Mesodermal cell (in vitro differentiated cells): ENCODE data around the gene ATP6V1B1.
A peak's percentile ranks its signal among the peaks of the same experiment; 100 is the strongest.

Experiments used
- H3K27ac ChIP-seq: 2 replicates; pipeline ENCODE4 v1.7.0; 2013; ENCODE audit warnings: mild to moderate bottlenecking, low read depth, low read length, moderate library complexity; ENCODE audit not compliant: severe bottlenecking
- H3K36me3 ChIP-seq: 2 replicates; pipeline ENCODE4 v1.7.1; 2013; ENCODE audit warnings: mild to moderate bottlenecking, low read length, moderate library complexity; ENCODE audit not compliant: control insufficient read depth, insufficient read depth
- H3K4me1 ChIP-seq: one replicate; pipeline ENCODE4 v1.7.1; 2013; ENCODE audit warnings: mild to moderate bottlenecking, low read length; ENCODE audit not compliant: insufficient read depth, control insufficient read depth, poor library complexity, severe bottlenecking
- H3K4me3 ChIP-seq: 2 replicates; pipeline ENCODE4 v1.7.0; 2013; ENCODE audit warnings: low read length, control low read depth, mild to moderate bottlenecking; ENCODE audit not compliant: insufficient read depth, poor library complexity, severe bottlenecking; ENCODE audit errors: extremely low read depth
- H3K9me3 ChIP-seq: 2 replicates; pipeline ENCODE4 v1.7.1; 2013; ENCODE audit warnings: mild to moderate bottlenecking, low read length, moderate library complexity; ENCODE audit not compliant: control insufficient read depth
- whole genome bisulfite sequencing, 2 experiments: methylation state at CpG; one replicate each; pipeline ENCODE4 v1.1.5; 2013; ENCODE audit warnings: missing lambda C conversion rate in 2 of 2; ENCODE audit not compliant: insufficient coverage in 2 of 2; 5-methylcytosine and 5-hydroxymethylcytosine counted together

ATP6V1B1 gene

DNA sequence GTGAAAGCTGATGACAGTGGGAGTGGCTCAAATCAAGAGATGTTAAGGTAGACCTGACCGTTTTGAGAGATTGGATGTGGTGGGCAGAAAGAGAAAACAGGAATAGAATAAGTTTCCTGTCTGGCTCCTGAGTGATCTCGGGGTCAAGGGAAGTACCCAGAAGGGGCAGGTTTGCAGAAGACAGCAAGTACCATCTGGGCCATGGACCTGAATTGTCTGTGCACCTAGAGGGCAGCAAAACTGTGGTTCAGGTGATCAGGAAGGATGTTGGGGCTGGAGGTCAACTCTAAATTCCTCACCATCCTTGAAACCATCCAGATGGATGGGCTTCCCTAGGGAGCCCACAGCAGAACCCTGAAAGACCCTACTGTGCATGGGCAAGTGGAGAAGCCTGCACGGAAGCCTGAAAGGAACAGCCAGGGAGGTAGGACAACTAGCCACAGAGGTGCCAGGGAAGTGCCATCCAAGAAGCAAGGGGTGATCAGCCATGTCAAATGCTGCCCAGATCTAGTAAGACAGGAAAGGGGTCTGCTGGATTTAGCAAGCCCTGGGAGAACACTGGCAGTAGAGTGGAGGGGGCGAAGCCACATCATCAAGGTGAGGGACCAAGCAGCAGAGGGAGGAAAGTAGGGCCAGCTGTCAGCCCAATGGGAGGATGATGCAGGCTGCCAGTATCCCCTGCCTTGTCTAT lies 50.9 kb downstream of the ATP6V1B1 start:
- 93 to 96% methylated on average over 4 of the region's 4 CpGs for WGBS, 2 experiments
- Histone ChIP-seq H3K27ac (no peak overlapping the region), H3K9me3 (no peaks in the 10 kb centered on the region), H3K4me1 (no peaks in the 10 kb centered on the region), H3K4me3 (no peak overlapping the region), H3K36me3 (peaks cover 55% of the 10 kb centered on the region)

DNA sequence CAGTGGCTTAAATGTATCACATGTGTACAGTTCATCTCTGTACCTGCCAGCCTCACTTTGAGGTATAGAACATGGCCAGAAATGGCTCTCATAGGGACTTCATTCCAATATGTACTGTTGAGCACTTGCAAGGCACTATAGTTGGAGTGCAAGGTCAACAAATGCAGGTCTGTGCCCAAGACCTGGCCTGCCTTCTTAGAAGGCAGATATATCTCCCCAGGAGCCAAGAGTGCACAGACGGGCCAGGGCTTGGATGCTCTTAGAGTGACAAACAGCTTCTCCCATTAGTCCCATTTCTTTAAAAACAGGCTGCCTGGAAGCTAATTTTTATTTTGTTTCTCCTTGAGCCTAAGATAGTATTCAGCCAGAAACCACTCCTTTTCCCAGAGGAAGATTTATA lies 51.7 kb downstream of the ATP6V1B1 start:
- Histone ChIP-seq H3K4me1 (no peaks in the 10 kb centered on the region), H3K36me3 (peaks cover 58% of the 10 kb centered on the region)
- WGBS, 2 experiments, result 0% methylated on average over 1 of the region's 1 CpG

DNA sequence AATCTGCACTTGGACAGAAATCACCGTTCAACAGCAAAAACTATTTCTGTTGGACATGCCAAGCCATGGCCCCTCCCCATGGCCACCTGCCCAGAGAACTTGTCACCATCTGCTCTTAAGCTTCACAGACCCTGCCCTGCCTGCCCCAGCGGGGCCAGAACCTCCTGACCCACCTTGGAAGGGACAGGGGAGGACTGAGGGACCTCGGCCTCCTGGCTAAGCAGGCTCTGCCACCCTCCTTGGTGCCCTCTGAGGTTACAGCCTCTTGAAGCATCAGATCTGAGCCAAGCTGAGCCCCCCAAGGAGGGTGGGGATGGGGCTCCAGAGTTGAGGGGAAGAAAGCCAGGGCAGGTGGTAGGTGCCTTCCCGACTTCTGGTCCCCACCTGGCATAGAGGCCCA lies 52.5 kb downstream of the ATP6V1B1 start:
- Histone ChIP-seq H3K4me1 (no peaks in the 10 kb centered on the region), H3K9me3 (no peaks in the 10 kb centered on the region), H3K27ac (no peak overlapping the region), H3K36me3 (peaks cover 62% of the 10 kb centered on the region), H3K4me3 (no peak overlapping the region)
- 83 to 95% methylated on average over 2 of the region's 4 CpGs for whole genome bisulfite sequencing, 2 experiments

More for the DNA sequence above, 51.7 kb downstream of the ATP6V1B1 start:
- Histone ChIP-seq H3K4me3 (no peak overlapping the region), H3K27ac (no peak overlapping the region), H3K9me3 (no peaks in the 10 kb centered on the region)

DNA sequence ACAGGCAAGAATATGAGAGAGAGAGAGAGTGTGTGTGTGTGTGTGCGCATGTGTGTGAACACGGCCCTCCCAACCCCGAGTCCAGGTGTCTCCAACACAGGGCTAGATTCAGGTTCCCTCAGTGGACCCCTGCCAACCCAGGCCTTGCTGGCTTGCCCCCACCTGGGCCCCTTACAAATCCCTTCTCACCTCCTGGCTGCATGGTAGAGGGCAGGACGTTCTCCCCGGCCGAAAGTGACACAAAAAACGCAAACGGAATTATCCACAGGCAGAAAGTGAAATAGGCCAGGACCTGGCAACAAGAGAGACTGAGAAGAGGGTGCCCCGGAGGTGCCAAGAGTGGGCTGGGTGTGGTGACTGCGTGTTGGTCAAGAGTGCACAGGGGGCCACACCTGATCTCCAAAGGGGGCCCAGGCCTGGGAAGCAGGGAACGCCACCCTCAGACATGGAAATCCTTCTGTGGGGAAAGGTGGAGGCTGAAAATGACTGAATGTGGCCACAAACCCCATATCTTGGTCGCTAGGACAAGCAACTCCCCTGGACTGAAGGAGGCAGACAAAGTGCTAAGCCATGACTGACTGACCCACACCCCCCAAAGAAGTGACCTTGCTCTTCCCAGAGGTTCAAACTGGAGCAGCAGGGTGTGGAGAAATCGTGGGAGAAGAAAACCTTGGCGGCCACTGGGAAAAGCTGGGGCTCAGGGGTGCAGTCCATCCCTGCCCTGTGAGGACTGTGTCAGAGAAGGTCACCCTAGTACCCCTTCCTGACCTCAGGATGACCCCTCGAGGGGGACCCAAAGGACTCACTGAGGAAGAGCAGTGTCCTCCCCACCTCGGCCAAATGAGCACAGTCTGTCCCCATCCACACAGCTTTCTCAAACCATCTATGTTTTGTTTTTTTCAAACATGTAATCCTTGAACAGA lies 53.3 kb downstream of the ATP6V1B1 start:
- H3K4me3 ChIP-seq, result no peak overlapping the region
- WGBS, 2 experiments, result 83 to 87% methylated on average over 8 to 9 of the region's 16 CpGs
- H3K27ac ChIP-seq, result no peak overlapping the region
- peaks cover 66% of the 10 kb centered on the region for H3K36me3 ChIP-seq
- no peaks in the 10 kb centered on the region for H3K4me1 ChIP-seq
- H3K9me3 ChIP-seq, result no peaks in the 10 kb centered on the region

DNA sequence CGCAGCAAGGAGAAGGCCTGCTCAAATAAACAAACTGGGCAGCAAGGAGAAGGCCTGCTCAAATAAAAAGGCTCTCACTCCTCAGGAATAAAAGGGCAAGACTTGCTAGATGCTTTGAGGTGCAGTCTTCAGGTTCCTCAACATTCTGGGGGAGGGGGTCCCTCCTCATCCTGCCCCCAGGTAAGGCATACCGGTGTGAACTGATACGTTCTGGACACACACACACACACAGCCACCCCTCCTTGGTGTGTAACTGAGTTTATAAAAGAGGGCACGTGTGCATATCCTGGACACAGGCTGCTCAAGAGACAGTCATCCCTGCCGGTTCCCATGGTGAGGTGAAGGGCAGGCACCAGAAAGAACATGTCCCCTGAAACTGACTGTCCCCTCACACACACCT lies 54.5 kb downstream of the ATP6V1B1 start:
- 100% methylated on average over 2 of the region's 5 CpGs; no CpG with 5 or more reads in 1 of the 2 experiments for WGBS, 2 experiments

DNA sequence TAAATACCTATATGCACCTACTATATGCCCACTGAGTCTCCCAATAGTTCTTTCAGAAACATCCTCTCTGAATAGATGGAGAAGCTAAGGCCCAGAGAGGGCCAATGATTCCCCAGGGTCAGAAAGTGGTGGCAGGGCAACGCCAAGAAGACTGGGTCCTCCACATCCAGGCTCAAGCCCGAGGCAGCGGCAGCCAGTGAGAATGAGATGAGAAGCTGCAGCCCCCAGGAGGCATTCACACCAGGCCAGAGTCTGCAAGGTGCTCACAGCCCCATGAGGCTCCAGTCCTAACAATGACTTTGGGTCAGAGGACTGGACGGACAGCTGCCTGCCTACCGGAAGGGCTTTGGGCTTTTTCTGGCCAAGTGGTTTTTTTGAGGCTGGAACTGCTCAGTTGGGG lies 55.4 kb downstream of the ATP6V1B1 start:
- H3K4me3 ChIP-seq, result no peak overlapping the region
- peaks cover 58% of the 10 kb centered on the region for H3K36me3 ChIP-seq
- 93 to 98% methylated on average over 5 of the region's 5 CpGs for WGBS, 2 experiments
- no peaks in the 10 kb centered on the region for H3K4me1 ChIP-seq
- no peaks in the 10 kb centered on the region for H3K9me3 ChIP-seq
- H3K27ac ChIP-seq, result no peak overlapping the region

More for the DNA sequence above, 54.5 kb downstream of the ATP6V1B1 start:
- H3K36me3 ChIP-seq, result peaks cover 66% of the 10 kb centered on the region
- no peaks in the 10 kb centered on the region for H3K9me3 ChIP-seq
- H3K4me1 ChIP-seq, result no peaks in the 10 kb centered on the region
- no peak overlapping the region for H3K4me3 ChIP-seq
- H3K27ac ChIP-seq, result no peak overlapping the region

DNA sequence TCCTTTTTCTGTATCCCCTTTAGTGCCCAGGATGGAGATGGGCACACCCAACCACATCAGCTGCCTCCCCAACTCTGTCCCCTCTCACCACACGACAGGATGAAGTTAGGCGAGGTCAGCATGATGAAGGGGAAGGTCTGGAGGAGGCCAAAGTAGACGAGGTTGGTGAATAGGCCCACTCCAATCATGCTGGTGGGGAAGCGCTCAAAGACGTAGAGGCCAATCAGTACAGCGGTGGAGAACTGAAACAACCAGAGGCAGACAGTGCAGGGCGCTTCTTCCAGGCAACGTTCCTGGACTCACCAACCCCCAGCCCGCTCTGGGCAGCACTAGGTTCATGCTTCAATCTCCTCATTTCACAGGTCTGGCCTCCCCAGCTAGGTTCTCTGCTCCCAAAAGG lies 56.0 kb downstream of the ATP6V1B1 start:
- Histone ChIP-seq H3K4me1 (no peaks in the 10 kb centered on the region), H3K9me3 (no peaks in the 10 kb centered on the region), H3K4me3 (no peak overlapping the region), H3K36me3 (peaks cover 54% of the 10 kb centered on the region), H3K27ac (no peak overlapping the region)
- WGBS, 2 experiments, result 91 to 93% methylated on average over 8 to 9 of the region's 9 CpGs

DNA sequence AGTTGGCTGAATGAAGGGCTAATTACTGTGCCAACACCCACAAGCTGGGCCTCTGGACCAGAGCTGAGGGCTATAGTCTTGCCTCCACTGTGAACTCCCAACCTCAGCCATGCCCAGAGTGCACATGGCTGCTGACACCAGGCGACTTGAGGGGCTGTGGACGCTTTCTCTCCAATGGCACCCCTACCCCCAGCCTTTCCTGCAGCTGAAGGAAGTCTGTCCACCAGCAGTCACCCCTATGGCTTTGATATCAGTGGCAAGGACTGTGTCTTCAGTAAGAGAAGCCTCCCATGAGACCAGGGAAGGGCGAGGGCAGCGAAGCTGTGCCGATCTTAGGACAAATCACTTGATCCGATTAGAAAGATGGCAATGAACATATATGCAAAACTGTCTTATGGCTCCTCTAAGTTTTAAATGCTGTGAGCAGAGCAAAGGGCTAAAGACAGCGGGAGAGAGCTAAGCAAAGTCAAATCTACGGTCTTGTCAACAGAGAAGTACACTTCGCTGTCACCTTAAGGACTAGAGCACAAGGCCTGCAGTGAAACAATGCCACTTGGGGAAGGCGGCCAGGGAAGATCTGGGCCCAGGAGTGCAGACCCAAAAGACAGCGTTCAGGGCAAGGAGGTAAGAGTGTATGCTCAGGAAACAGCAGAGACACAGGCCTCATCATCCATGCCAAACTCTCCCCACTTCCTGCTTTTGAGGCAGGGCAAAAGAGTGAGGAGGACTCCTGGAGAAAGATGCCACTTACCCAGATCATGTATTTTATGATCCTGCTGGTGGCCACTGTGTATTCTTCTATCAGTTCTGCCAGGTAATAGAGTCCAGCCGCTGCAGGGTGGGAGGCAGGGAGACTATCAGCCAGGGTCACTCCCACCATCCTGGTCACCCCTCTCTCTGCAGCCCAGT lies 57.5 kb downstream of the ATP6V1B1 start:
- no peak overlapping the region for H3K27ac ChIP-seq
- H3K4me1 ChIP-seq, result no peaks in the 10 kb centered on the region
- no peaks in the 10 kb centered on the region for H3K9me3 ChIP-seq
- whole genome bisulfite sequencing, 2 experiments, result 97% methylated on average over 10 to 11 of the region's 12 CpGs
- H3K4me3 ChIP-seq, result peak overlapping the region; percentile 92
- peaks cover 41% of the 10 kb centered on the region for H3K36me3 ChIP-seq

DNA sequence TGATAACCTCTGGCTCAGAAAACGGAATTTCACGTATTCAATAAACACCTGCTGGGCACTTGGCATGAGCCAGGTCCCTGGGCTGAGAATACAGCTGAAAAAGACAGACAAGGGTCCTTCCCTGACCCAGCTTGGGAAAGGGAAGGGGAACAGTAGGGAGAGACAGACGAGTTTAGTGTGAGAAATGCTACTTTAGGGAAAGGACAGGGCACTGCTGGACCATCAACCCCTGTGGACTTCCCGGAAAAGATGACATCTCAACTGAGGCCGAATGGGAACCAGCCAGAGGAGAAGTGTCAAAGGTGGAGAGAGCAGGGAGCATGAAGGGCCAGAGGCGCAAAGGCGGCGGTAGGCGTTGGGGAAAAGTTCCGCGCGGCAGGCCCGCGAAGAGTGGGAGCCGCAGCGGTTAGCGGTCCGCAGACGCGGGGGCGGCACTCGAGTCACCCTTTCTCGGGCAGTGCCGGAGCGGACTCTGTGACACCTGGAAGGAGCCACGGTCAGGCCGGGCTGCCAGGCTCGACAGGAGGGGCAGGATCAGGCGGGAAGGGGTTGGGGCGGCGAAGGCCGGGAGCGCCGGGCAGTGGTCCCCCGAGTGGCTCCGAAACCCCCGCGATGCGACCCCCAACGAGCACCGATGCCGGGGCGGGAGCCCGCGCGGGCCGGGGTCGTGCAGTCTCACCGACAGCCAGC lies 58.5 kb downstream of the ATP6V1B1 start:
- WGBS, 2 experiments, result 2 to 3% methylated on average over 33 to 49 of the region's 49 CpGs
- H3K27ac ChIP-seq, result no peak overlapping the region
- no peaks in the 10 kb centered on the region for H3K9me3 ChIP-seq

More for the DNA sequence above, 58.5 kb downstream of the ATP6V1B1 start:
- H3K4me3 ChIP-seq, result peak overlapping the region; percentile 92
- H3K36me3 ChIP-seq, result peaks cover 31% of the 10 kb centered on the region
- H3K4me1 ChIP-seq, result no peaks in the 10 kb centered on the region
